Measurements from ENCODE around the gene IFIT2. TPM values are rescaled to one million over a fixed set of nuclear protein-coding genes. Genes with fewer than 3 reads are reported as not detected.
"Not testable (repeated sequence)": the region's sequence is repeated elsewhere in the genome, so short reads cannot be mapped to it uniquely, and the experiment has no call there.

Gene IFIT2
- total and polyA plus RNA-seq, 2 experiments from 2014 or later, result 2.9 to 4.6 TPM

DNA sequence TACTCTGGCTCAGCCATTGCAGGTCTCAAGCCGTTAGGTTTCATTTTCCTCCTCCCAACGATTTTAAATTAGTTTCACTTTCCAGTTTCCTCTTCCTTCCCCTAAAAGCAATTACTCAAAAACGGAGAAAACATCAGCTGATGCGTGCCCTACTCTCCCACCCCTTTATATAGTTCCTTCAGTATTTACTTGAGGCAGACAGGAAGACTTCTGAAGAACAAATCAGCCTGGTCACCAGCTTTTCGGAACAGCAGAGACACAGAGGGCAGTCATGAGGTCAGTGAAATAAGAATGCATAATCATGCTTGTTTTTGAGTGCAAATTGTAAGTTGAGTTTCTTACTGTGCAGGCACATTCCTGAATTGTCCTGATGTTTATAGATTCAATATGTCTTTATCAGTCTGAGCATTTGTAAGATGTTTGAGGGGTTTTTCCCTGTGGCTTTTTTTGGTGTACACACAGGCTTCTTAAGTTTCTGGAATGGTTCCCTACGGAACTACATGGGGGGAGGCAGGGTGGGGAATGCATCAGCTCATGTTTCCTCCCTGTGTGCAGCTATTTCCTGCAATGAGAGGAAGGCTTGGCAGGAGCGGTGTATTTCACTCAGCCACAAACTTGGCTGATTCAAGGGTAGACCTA is 26.1 kb downstream of the IFIT2 start, which contains the start of gene IFIT3:
TSS of gene IFIT3 (plus strand) at position 195 of the 639 bp plus-strand sequence. CDS start at position 272, 77 bp downstream.
- Histone ChIP-seq H3K4me3 (peak within 1 kb of the TSS; percentile 18), H2AFZ (peak within 1 kb of the TSS; percentile 70), H3K36me3 (replicated peaks; ENCODE audit: insufficient read depth, low read depth) (no peaks in the 10 kb centered on the region), H3K4me1 (ENCODE audit: insufficient read depth) (peaks cover 9% of the 10 kb centered on the region), H3K27me3 (no peaks in the 10 kb centered on the region), H3K9me3 (ENCODE audit: low read depth) (no peaks in the 10 kb centered on the region), H3K4me2 (peak within 1 kb of the TSS; percentile 67), H4K20me1 (ENCODE audit: insufficient read depth, poor library complexity, severe bottlenecking) (no peaks in the 10 kb centered on the region), H3K9me2 (replicated peaks; ENCODE audit: insufficient read depth) (no peaks in the 10 kb centered on the region), H3K79me2 (no peaks in the 10 kb centered on the region), H3K27ac (peak within 1 kb of the TSS; percentile 86)
- WGBS (ENCODE audit: low lambda C conversion rate, missing lambda C conversion rate), result 22% methylated on average over 7 of the region's 7 CpGs
- TF ChIP-seq EZH2 (IDR thresholded peaks at IDR 0.05; ENCODE audit: borderline replicate concordance), result no peak
- no peak for TF ChIP-seq EZH2phosphoT487 (IDR thresholded peaks at IDR 0.05; ENCODE audit: low read depth, severe bottlenecking, unreplicated experiment)
- TF ChIP-seq, protein P1, sequence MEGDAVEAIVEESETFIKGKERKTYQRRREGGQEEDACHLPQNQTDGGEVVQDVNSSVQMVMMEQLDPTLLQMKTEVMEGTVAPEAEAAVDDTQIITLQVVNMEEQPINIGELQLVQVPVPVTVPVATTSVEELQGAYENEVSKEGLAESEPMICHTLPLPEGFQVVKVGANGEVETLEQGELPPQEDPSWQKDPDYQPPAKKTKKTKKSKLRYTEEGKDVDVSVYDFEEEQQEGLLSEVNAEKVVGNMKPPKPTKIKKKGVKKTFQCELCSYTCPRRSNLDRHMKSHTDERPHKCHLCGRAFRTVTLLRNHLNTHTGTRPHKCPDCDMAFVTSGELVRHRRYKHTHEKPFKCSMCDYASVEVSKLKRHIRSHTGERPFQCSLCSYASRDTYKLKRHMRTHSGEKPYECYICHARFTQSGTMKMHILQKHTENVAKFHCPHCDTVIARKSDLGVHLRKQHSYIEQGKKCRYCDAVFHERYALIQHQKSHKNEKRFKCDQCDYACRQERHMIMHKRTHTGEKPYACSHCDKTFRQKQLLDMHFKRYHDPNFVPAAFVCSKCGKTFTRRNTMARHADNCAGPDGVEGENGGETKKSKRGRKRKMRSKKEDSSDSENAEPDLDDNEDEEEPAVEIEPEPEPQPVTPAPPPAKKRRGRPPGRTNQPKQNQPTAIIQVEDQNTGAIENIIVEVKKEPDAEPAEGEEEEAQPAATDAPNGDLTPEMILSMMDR (IDR thresholded peaks at IDR 0.05; ENCODE audit: poor library complexity), result no peak
- DNase-seq (ENCODE audit: low spot score), result peak; percentile 70

- H2AFZ ChIP-seq, result no peak overlapping the region
- no peaks in the 10 kb centered on the region for H3K79me2 ChIP-seq
- WGBS (ENCODE audit: low lambda C conversion rate, missing lambda C conversion rate), result 95% methylated on average over 2 of the region's 2 CpGs
- no peaks in the 10 kb centered on the region for H3K9me2 ChIP-seq (replicated peaks; ENCODE audit: insufficient read depth)
- no peaks in the 10 kb centered on the region for H4K20me1 ChIP-seq (ENCODE audit: insufficient read depth, poor library complexity, severe bottlenecking)
- no peaks in the 10 kb centered on the region for H3K9me3 ChIP-seq (ENCODE audit: low read depth)
- no peak overlapping the region for H3K4me3 ChIP-seq
- H3K4me1 ChIP-seq (ENCODE audit: insufficient read depth), result peaks cover 22% of the 10 kb centered on the region
- peak overlapping the region; percentile 86 for H3K27ac ChIP-seq
- no peaks in the 10 kb centered on the region for H3K27me3 ChIP-seq
- peak overlapping the region; percentile 67 for H3K4me2 ChIP-seq
- TF ChIP-seq, protein P1 (IDR thresholded peaks at IDR 0.05; ENCODE audit: poor library complexity), result no peak
- no peak for TF ChIP-seq EZH2phosphoT487 (IDR thresholded peaks at IDR 0.05; ENCODE audit: low read depth, severe bottlenecking, unreplicated experiment)
- TF ChIP-seq EZH2 (IDR thresholded peaks at IDR 0.05; ENCODE audit: borderline replicate concordance), result no peak
- no peaks in the 10 kb centered on the region for H3K36me3 ChIP-seq (replicated peaks; ENCODE audit: insufficient read depth, low read depth)
- DNase-seq (ENCODE audit: low spot score), result no peak
Measured at GRCh38 chr10:89329151-89329550, 27.3 kb downstream of the IFIT2 start.

DNA sequence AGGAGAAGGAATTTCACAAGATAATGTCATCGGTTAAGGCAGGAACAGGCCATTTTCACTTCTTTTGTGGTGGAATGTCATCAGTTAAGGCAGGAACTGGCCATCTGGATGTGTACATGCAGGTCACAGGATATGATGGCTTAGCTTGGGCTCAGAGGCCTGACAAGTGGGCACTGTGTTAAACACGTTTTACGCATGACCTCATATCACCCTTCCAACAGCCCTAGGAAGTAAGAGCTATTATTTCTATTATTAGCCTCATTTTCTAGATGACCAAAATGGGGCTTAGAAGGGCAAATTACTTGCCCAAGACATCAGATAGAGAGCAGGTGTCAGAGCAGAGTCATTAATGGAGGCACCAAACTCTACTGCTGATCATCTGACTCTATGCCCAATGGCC is 28.2 kb downstream of the IFIT2 start:
- not testable (repeated sequence) for H4K20me1 ChIP-seq (ENCODE audit: insufficient read depth, poor library complexity, severe bottlenecking); H3K9me2 ChIP-seq (replicated peaks; ENCODE audit: insufficient read depth); H2AFZ ChIP-seq; DNase-seq (ENCODE audit: low spot score); H3K27ac ChIP-seq; H3K4me2 ChIP-seq; H3K79me2 ChIP-seq; H3K27me3 ChIP-seq; H3K4me3 ChIP-seq; H3K36me3 ChIP-seq (replicated peaks; ENCODE audit: insufficient read depth, low read depth); H3K9me3 ChIP-seq (ENCODE audit: low read depth)
- WGBS (ENCODE audit: low lambda C conversion rate, missing lambda C conversion rate), result 75% methylated on average over 3 of the region's 3 CpGs
- peaks cover 23% of the 10 kb centered on the region for H3K4me1 ChIP-seq (ENCODE audit: insufficient read depth)

GRCh38 chr10:89330537-89331212 is 28.8 kb downstream of the IFIT2 start:
- peaks cover 23% of the 10 kb centered on the region for H3K4me1 ChIP-seq (ENCODE audit: insufficient read depth)
- H3K9me3 ChIP-seq (ENCODE audit: low read depth), result no peaks in the 10 kb centered on the region
- no peaks in the 10 kb centered on the region for H3K9me2 ChIP-seq (replicated peaks; ENCODE audit: insufficient read depth)
- H3K79me2 ChIP-seq, result peaks cover 7% of the 10 kb centered on the region
- H3K4me3 ChIP-seq, result no peak overlapping the region
- H3K4me2 ChIP-seq, result no peak overlapping the region
- DNase-seq (ENCODE audit: low spot score), result no peak
- TF ChIP-seq, protein P1 (IDR thresholded peaks at IDR 0.05; ENCODE audit: poor library complexity), result no peak
- no peak for TF ChIP-seq EZH2 (IDR thresholded peaks at IDR 0.05; ENCODE audit: borderline replicate concordance)
- no peak for TF ChIP-seq EZH2phosphoT487 (IDR thresholded peaks at IDR 0.05; ENCODE audit: low read depth, severe bottlenecking, unreplicated experiment)
- no peaks in the 10 kb centered on the region for H3K36me3 ChIP-seq (replicated peaks; ENCODE audit: insufficient read depth, low read depth)
- H2AFZ ChIP-seq, result no peak overlapping the region
- peak overlapping the region; percentile 5 for H3K27ac ChIP-seq
- no peaks in the 10 kb centered on the region for H3K27me3 ChIP-seq
- no peaks in the 10 kb centered on the region for H4K20me1 ChIP-seq (ENCODE audit: insufficient read depth, poor library complexity, severe bottlenecking)

GRCh38 chr10:89331487-89332122 is 29.8 kb downstream of the IFIT2 start:
- peak overlapping the region; percentile 44 for H2AFZ ChIP-seq
- H3K4me2 ChIP-seq, result peak overlapping the region; percentile 73
- not testable (repeated sequence) for H3K4me3 ChIP-seq

More at GRCh38 chr10:89331487-89332122, 29.8 kb downstream of the IFIT2 start:
- 92% methylated on average over 14 of the region's 14 CpGs for WGBS (ENCODE audit: low lambda C conversion rate, missing lambda C conversion rate)
- H3K9me3 ChIP-seq (ENCODE audit: low read depth); H3K9me2 ChIP-seq (replicated peaks; ENCODE audit: insufficient read depth); DNase-seq (ENCODE audit: low spot score); H3K27me3 ChIP-seq; H4K20me1 ChIP-seq (ENCODE audit: insufficient read depth, poor library complexity, severe bottlenecking); H3K36me3 ChIP-seq (replicated peaks; ENCODE audit: insufficient read depth, low read depth): not testable (repeated sequence)
- H3K4me1 ChIP-seq (ENCODE audit: insufficient read depth), result peaks cover 23% of the 10 kb centered on the region
- peak overlapping the region; percentile 88 for H3K27ac ChIP-seq
- H3K79me2 ChIP-seq, result peaks cover 13% of the 10 kb centered on the region
